Thymus (tissue), 11 donors: ENCODE results near the gene PDZRN4. TPM values are rescaled to one million over a fixed set of nuclear protein-coding genes. Genes with fewer than 3 reads are reported as not detected.

Experiments used
- DNase-seq, 9 donors: peaks; one replicate each; pipeline ENCODE4 v3.0.0-alpha.2; 2013; ENCODE audit warnings: low spot score in 9 of 9, low read depth in 6 of 9, missing footprints in 1 of 9
- H3K27ac ChIP-seq, 2 donors: one replicate each; pipeline ENCODE4 v1.5.1; 2013; ENCODE audit warnings: control low read depth in 1 of 2, low read depth in 1 of 2, low read length in 1 of 2, mild to moderate bottlenecking in 1 of 2, moderate library complexity in 1 of 2
- H3K27me3 ChIP-seq, 2 donors: one replicate each; pipeline ENCODE4 v1.5.1; 2013; ENCODE audit warnings: low read length in 1 of 2; ENCODE audit not compliant: control insufficient read depth in 2 of 2, insufficient read depth in 1 of 2
- H3K36me3 ChIP-seq, 2 donors: one replicate each; pipeline ENCODE4 v1.5.1; 2013; ENCODE audit warnings: low read length in 1 of 2, mild to moderate bottlenecking in 1 of 2, moderate library complexity in 1 of 2; ENCODE audit not compliant: control insufficient read depth in 2 of 2, insufficient read depth in 2 of 2
- H3K4me1 ChIP-seq, 2 donors: one replicate each; pipeline ENCODE4 v1.5.1; 2013; ENCODE audit warnings: low read length in 2 of 2; ENCODE audit not compliant: control insufficient read depth in 2 of 2, insufficient read depth in 2 of 2
- H3K4me3 ChIP-seq, 2 donors: one replicate each; pipeline ENCODE4 v1.5.1; 2013; ENCODE audit warnings: low read length in 2 of 2, control low read depth in 1 of 2, mild to moderate bottlenecking in 1 of 2
- H3K9me3 ChIP-seq, 2 donors: one replicate each; pipeline ENCODE4 v1.5.1; 2013; ENCODE audit warnings: low read length in 1 of 2, mild to moderate bottlenecking in 1 of 2; ENCODE audit not compliant: control insufficient read depth in 2 of 2, insufficient read depth in 1 of 2
- WGBS: extraction: QIAGEN DNeasy Blood & Tissue Kit; methylation state at CpG from one replicate; pipeline ENCODE4 v1.1.7; 2013; 5-methylcytosine and 5-hydroxymethylcytosine counted together
- polyA plus RNA-seq: library from polyadenylated mRNA; stranded (reverse); fragments of 200-250 nt; gene quantifications from one replicate; pipeline ENCODE4 v1.2.3, GENCODE V29; 2013
- total RNA-seq: library from RNA; stranded (reverse); fragments of 120-200 nt; gene quantifications from one replicate; pipeline ENCODE4 v1.2.4, GENCODE V29; 2013
- donor health status: healthy.

The PDZRN4 gene
- total and polyA plus RNA-seq, 2 donors, result 0.14 to 0.48 TPM

DNA sequence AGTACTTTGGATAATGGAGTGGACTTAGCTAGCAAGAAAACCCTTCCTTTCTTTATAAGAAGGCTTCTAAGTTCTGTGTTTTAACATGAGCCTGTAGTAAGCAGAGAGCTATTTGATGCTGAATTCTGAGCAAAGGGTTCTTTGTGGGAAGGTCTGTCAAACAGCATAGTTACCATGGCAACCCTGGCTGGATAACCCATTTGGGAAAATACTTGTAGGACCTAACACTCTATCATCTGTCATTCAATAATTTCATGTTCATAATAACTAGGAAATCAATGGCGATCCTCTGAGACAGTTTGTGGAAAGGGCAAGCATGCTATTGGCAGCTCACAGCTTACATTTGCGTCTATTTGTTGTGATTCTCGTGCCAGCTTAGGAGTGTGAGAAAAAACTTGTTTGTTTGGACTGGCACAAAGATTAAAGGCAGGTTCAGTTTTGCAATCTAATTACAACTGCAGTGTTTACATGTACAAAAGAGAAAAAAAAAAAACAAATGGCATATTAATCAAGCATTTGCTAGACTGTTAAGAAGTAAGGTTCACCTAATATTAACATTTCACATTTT, 219.2 kb downstream of the PDZRN4 start:
- no peaks in the 10 kb centered on the region for H3K27me3 ChIP-seq
- no peak overlapping the region for H3K27ac ChIP-seq
- WGBS, result 95% methylated on average over 3 of the region's 3 CpGs
- H3K4me1 ChIP-seq, result no peaks in the 10 kb centered on the region
- H3K36me3 ChIP-seq, result no peaks in the 10 kb centered on the region
- no peak for DNase-seq
- no peak overlapping the region for H3K4me3 ChIP-seq
- H3K9me3 ChIP-seq, result no peaks in the 10 kb centered on the region

DNA sequence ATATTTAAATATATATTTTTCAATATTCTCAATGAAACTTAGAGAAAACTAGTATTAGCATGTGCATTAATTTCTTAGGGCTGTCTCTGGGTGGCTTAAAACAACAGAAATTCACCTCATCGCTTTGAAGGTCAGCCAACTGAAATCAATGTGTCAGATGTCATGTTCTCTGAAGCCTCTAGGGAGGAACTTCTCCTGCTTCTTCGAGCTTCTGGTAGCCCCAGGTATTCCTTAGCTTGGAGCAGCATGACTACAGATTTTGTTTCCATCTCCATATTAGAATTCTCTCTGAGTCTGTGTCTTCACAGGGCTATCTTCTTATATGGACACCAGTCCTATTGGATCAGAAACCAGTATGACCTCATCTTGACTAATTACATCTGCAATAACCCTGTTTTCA, 221.5 kb downstream of the PDZRN4 start:
- no peaks in the 10 kb centered on the region for H3K27me3 ChIP-seq
- H3K27ac ChIP-seq, result no peak overlapping the region
- H3K36me3 ChIP-seq, result no peaks in the 10 kb centered on the region
- no peaks in the 10 kb centered on the region for H3K9me3 ChIP-seq
- no peak for DNase-seq
- 90% methylated on average over 2 of the region's 2 CpGs for WGBS
- no peak overlapping the region for H3K4me3 ChIP-seq
- H3K4me1 ChIP-seq, result no peaks in the 10 kb centered on the region

GRCh38 chr12:41418586-41418985, 230.5 kb downstream of the PDZRN4 start:
- H3K4me1 ChIP-seq, result no peaks in the 10 kb centered on the region
- no peaks in the 10 kb centered on the region for H3K27me3 ChIP-seq
- no peak overlapping the region for H3K4me3 ChIP-seq
- H3K9me3 ChIP-seq, result no peaks in the 10 kb centered on the region
- no peaks in the 10 kb centered on the region for H3K36me3 ChIP-seq
- 75% methylated on average over 3 of the region's 3 CpGs for WGBS
- no peak overlapping the region for H3K27ac ChIP-seq
- DNase-seq, result no peak

- H3K4me1 ChIP-seq, result no peaks in the 10 kb centered on the region
- H3K27me3 ChIP-seq, result no peaks in the 10 kb centered on the region
- H3K36me3 ChIP-seq, result no peaks in the 10 kb centered on the region
- no peak for DNase-seq
- H3K4me3 ChIP-seq, result no peak overlapping the region
- 93% methylated on average over 4 of the region's 4 CpGs for WGBS
- no peaks in the 10 kb centered on the region for H3K9me3 ChIP-seq
- no peak overlapping the region for H3K27ac ChIP-seq
These were observed 231.2 kb downstream of the PDZRN4 start for GRCh38 chr12:41419131-41419893.

DNA sequence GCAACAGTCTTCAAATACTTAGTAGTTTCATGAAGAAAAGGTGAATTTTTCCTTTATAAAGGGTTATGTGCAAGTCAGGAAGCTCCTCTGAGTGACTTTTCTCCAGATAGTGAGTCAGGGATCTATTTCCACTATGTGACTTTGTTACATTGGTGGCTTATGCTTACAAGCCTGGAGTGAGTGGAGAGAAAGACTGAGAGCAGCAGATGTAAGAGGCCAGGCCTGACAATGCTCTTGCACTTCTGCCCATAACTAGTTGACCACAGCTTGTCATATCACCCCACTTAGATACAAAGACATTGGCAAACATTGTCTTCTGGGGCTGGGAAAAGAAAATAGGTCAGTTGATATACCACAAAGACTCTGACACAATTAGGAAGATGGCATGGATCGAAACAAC, 236.5 kb downstream of the PDZRN4 start:
- no peak overlapping the region for H3K4me3 ChIP-seq
- H3K4me1 ChIP-seq, result no peaks in the 10 kb centered on the region
- WGBS, result 92% methylated on average over 1 of the region's 1 CpG
- no peak overlapping the region for H3K27ac ChIP-seq
- H3K9me3 ChIP-seq, result no peaks in the 10 kb centered on the region
- no peaks in the 10 kb centered on the region for H3K27me3 ChIP-seq
- no peaks in the 10 kb centered on the region for H3K36me3 ChIP-seq
- no peak for DNase-seq

GRCh38 chr12:41433460-41433859, 245.3 kb downstream of the PDZRN4 start:
- Histone ChIP-seq H3K27ac (no peak overlapping the region), H3K4me3 (no peak overlapping the region), H3K36me3 (no peaks in the 10 kb centered on the region), H3K4me1 (no peaks in the 10 kb centered on the region), H3K9me3 (no peaks in the 10 kb centered on the region), H3K27me3 (no peaks in the 10 kb centered on the region)
- no peak for DNase-seq
- WGBS, result 97% methylated on average over 5 of the region's 5 CpGs

- WGBS, result 95% methylated on average over 4 of the region's 4 CpGs
- no peak for DNase-seq
- Histone ChIP-seq H3K4me3 (no peak overlapping the region), H3K36me3 (no peaks in the 10 kb centered on the region), H3K27ac (no peak overlapping the region), H3K27me3 (no peaks in the 10 kb centered on the region), H3K9me3 (no peaks in the 10 kb centered on the region), H3K4me1 (no peaks in the 10 kb centered on the region)
These were observed 248.0 kb downstream of the PDZRN4 start for GRCh38 chr12:41436076-41436475.

DNA sequence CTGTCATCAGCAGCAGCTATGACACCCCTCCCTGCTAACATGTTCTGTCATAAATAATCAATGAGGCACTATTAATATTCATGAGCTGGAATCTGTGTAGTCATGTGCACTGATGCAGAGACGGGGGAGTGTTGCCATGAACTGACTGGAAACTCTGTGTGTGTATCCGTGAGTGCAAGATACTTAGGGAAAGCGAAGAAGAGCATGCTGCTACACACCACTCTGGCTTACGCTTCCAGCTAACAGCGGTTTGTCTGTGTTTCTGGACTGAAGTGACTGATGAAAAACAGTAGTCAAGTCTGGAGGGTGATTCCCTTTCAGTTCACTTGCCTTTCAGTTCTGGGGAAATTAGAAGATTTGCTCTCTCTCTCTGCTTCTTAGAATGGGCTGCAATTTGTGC, 249.4 kb downstream of the PDZRN4 start:
- H3K27ac ChIP-seq, result no peak overlapping the region
- WGBS, result 93% methylated on average over 5 of the region's 5 CpGs
- peak in 1 of 9 donors; percentile 1 for DNase-seq
- H3K9me3 ChIP-seq, result no peaks in the 10 kb centered on the region
- H3K27me3 ChIP-seq, result no peaks in the 10 kb centered on the region
- H3K4me3 ChIP-seq, result no peak overlapping the region
- no peaks in the 10 kb centered on the region for H3K36me3 ChIP-seq
- H3K4me1 ChIP-seq, result no peaks in the 10 kb centered on the region

DNA sequence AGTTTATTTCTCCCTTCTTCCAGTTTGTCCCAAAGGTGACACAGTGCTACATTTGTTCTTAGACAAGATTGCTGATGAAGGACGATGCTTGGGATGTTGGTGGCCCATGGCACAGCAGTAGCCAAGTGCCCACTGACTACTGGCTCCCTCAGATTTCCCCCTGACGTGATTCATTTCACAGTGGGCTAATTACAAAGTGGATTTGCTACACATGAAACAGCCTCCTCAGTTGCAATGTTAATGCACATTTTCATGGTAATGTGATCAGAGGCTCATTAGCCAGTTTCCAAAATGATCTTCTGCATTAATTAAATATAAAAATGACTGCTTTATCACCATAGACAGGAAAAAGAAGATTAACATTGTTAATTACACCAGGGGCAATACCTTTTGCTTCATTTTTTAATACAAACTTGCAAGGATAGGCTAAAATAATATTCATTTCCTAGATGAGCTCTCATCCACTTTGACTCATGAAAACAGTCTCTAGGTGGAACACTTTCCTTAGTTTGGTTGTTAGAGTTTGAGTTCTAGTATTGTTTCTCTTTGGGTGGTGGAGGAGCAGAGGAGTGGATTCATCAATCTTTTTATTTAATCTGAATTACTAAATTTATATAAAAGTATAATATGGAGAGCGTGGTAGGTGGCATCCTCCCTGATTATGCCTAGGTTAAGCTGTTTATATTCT, 250.9 kb downstream of the PDZRN4 start:
- Histone ChIP-seq H3K36me3 (no peaks in the 10 kb centered on the region), H3K27me3 (no peaks in the 10 kb centered on the region), H3K9me3 (no peaks in the 10 kb centered on the region), H3K4me3 (no peak overlapping the region), H3K4me1 (no peaks in the 10 kb centered on the region), H3K27ac (no peak overlapping the region)
- no peak for DNase-seq
- WGBS, result 95% methylated on average over 3 of the region's 3 CpGs
